A549 (cell line): ENCODE measurements around the gene B3GALNT2. TPM values are rescaled to one million over a fixed set of nuclear protein-coding genes. Genes with fewer than 3 reads are reported as not detected.

ENCODE experiments used
- ATAC-seq, 2 experiments: fragments of 200-7000 bp in 1 of 2; fragments of >200 bp in 1 of 2; cut with Nextera tagmentation in 1 of 2; cut with Tn5 transposase in 1 of 2; 3 replicates each; pipeline versions ENCODE4 v1.8.0 to v1.9.1; 2018 to 2020; ENCODE audit warnings: mild to moderate bottlenecking in 1 of 2, moderate library complexity in 1 of 2
- CTCF ChIA-PET: fragments of 300-600 bp; sonication (Branson Sonifier 250); formaldehyde crosslinking; extraction: SDS; loops from one replicate; lab custom pipeline; 2021; ENCODE audit warnings: antibody characterized with exemption, inconsistent platforms; lab: Yijun Ruan, JAX
- POLR2A ChIA-PET: fragments of 350-600 bp; formaldehyde crosslinking; extraction: SDS; loops from one replicate; lab custom pipeline; 2021; ENCODE audit warnings: antibody characterized with exemption, inconsistent platforms; lab: Yijun Ruan, JAX
- DNase-seq, 2 experiments: peaks; one replicate each; pipeline versions ENCODE4 v3.0.0 to v3.0.0-alpha.2; 2011 to 2016; ENCODE audit warnings: low read depth in 1 of 2, low spot score in 1 of 2
- FAIRE-seq: peaks from 2 replicates; lab custom pipeline; 2011; peaks lifted over from hg19 to GRCh38; lab: Jason Lieb, UNC
- H3K27ac ChIP-seq, 2 experiments: fragments of >200 bp; sonication (Bioruptor Twin); formaldehyde crosslinking; 3 replicates each; pipeline ENCODE4 v1.5.1; 2016 to 2017
- H3K4me1 ChIP-seq: fragments of >200 bp; sonication (Bioruptor Twin); formaldehyde crosslinking; 3 replicates; pipeline ENCODE4 v1.6.1; 2016
- H3K4me2 ChIP-seq: fragments of >200 bp; sonication (Bioruptor Twin); formaldehyde crosslinking; 3 replicates; pipeline ENCODE4 v1.6.1; 2016
- H3K4me3 ChIP-seq: fragments of >200 bp; sonication (Bioruptor Twin); formaldehyde crosslinking; 3 replicates; pipeline ENCODE4 v1.5.1; 2016
- H3K9me3 ChIP-seq: fragments of >200 bp; sonication (Bioruptor Twin); formaldehyde crosslinking; 3 replicates; pipeline ENCODE4 v1.6.1; 2016
- BHLHE40 ChIP-seq: IDR thresholded peaks from 2 replicates; pipeline ENCODE4 v1.6.1; 2012; ENCODE audit warnings: low read depth, low read length, inconsistent platforms
- CBX8 ChIP-seq: fragments of 200-600 bp; sonication (generic); IDR thresholded peaks from 2 replicates; pipeline ENCODE4 v1.6.1; 2016
- CEBPB ChIP-seq, 2 experiments: fragments of >200 bp in 1 of 2; sonication (Bioruptor Twin) in 1 of 2; formaldehyde crosslinking in 1 of 2; IDR thresholded peaks; 2 replicates each; pipeline ENCODE4 v1.6.1; 2012 to 2016
- CTCF ChIP-seq: fragments of >200 bp; sonication (Bioruptor Twin); formaldehyde crosslinking; IDR thresholded peaks from 3 replicates; pipeline ENCODE4 v1.5.1; 2016
- EHMT2 ChIP-seq: fragments of 200-600 bp; sonication (generic); IDR thresholded peaks from 2 replicates; pipeline ENCODE4 v1.6.1; 2016; ENCODE audit warnings: antibody characterized with exemption, low read depth, mild to moderate bottlenecking, moderate library complexity
- ELK1 ChIP-seq: fragments of 150-350 bp; IDR thresholded peaks from 2 replicates; pipeline ENCODE4 v1.6.1; 2014; ENCODE audit warnings: low read depth, mild to moderate bottlenecking, low read length
- EP300 ChIP-seq, 2 experiments: fragments of >200 bp; sonication (Bioruptor Twin); formaldehyde crosslinking; IDR thresholded peaks; 2 replicates in 1 of 2; 3 replicates in 1 of 2; pipeline ENCODE4 v1.6.1; 2016 to 2017
- FOSB ChIP-seq: fragments of 250-450 bp; sonication (Bioruptor Pico); IDR thresholded peaks from 2 replicates; pipeline ENCODE4 v1.5.0; 2020; ENCODE audit warnings: mild to moderate bottlenecking, moderate library complexity
- FOSL2 ChIP-seq, 2 experiments: fragments of 450-650 bp in 1 of 2; fragments of >200 bp in 1 of 2; sonication (Bioruptor Twin) in 1 of 2; formaldehyde crosslinking; IDR thresholded peaks; 2 replicates each; pipeline versions ENCODE4 v1.5.0 to v1.6.1; 2016 to 2020; ENCODE audit warnings: mild to moderate bottlenecking in 1 of 2, moderate library complexity in 1 of 2
- GATA3 ChIP-seq: IDR thresholded peaks from 2 replicates; pipeline ENCODE4 v1.6.1; 2012; ENCODE audit warnings: borderline replicate concordance
- HES2 ChIP-seq: fragments of >200 bp; sonication (Bioruptor Twin); formaldehyde crosslinking; IDR thresholded peaks from 2 replicates; pipeline ENCODE4 v1.6.1; 2016
- HEYL ChIP-seq: fragments of 250-450 bp; sonication (Bioruptor Pico); IDR thresholded peaks from 2 replicates; pipeline ENCODE4 v1.8.0; 2021; ENCODE audit warnings: mild to moderate bottlenecking, moderate library complexity
- HOXB5 ChIP-seq: fragments of 250-450 bp; sonication (Bioruptor Pico); IDR thresholded peaks from 2 replicates; pipeline ENCODE4 v1.5.0; 2020; ENCODE audit warnings: mild to moderate bottlenecking, moderate library complexity
- JUNB ChIP-seq: fragments of >200 bp; sonication (Bioruptor Twin); formaldehyde crosslinking; IDR thresholded peaks from 2 replicates; pipeline ENCODE4 v1.6.1; 2016
- MAFK ChIP-seq: fragments of 450-650 bp; IDR thresholded peaks from 2 replicates; pipeline ENCODE4 v1.6.1; 2014; ENCODE audit not compliant: partially characterized antibody
- MAZ ChIP-seq: fragments of 150-350 bp; IDR thresholded peaks from 2 replicates; pipeline ENCODE4 v1.6.1; 2014; ENCODE audit warnings: antibody characterized with exemption, low read depth, low read length, borderline replicate concordance
- NFE2L2 ChIP-seq: fragments of 150-350 bp; conservative IDR thresholded peaks from 2 replicates; pipeline ENCODE4 v1.6.1; 2014; ENCODE audit warnings: low read length
- NR3C1 ChIP-seq: fragments of >200 bp; sonication (Bioruptor Twin); formaldehyde crosslinking; IDR thresholded peaks from 3 replicates; pipeline ENCODE4 v1.6.1; 2017
- PBX3 ChIP-seq: IDR thresholded peaks from 2 replicates; pipeline ENCODE4 v1.6.1; 2012
- POLR2AphosphoS2 ChIP-seq: conservative IDR thresholded peaks from 2 replicates; pipeline ENCODE4 v1.6.1; 2012; ENCODE audit warnings: low read length, improper control_type of control experiment, inconsistent platforms
- RAD21 ChIP-seq, 2 experiments: fragments of >200 bp in 1 of 2; sonication (Bioruptor Twin) in 1 of 2; formaldehyde crosslinking in 1 of 2; IDR thresholded peaks in 1 of 2; conservative IDR thresholded peaks in 1 of 2; 2 replicates in 1 of 2; 3 replicates in 1 of 2; pipeline ENCODE4 v1.6.1; 2012 to 2018; ENCODE audit warnings: inconsistent platforms in 1 of 2
- SMC3 ChIP-seq: fragments of >200 bp; sonication (Bioruptor Twin); formaldehyde crosslinking; IDR thresholded peaks from 3 replicates; pipeline ENCODE4 v1.6.1; 2018; ENCODE audit warnings: inconsistent platforms
- SREBF2 ChIP-seq: fragments of 450-650 bp; IDR thresholded peaks from 2 replicates; pipeline ENCODE4 v1.6.1; 2014; ENCODE audit warnings: mild to moderate bottlenecking, moderate library complexity
- TP53 ChIP-seq: fragments of 250-450 bp; sonication (Bioruptor Pico); IDR thresholded peaks from 2 replicates; pipeline ENCODE4 v1.5.0; 2021; ENCODE audit warnings: mild to moderate bottlenecking, moderate library complexity
- USF2 ChIP-seq: fragments of 450-650 bp; IDR thresholded peaks from 2 replicates; pipeline ENCODE4 v1.6.1; 2014; ENCODE audit warnings: antibody characterized with exemption
- ZNF302 ChIP-seq: fragments of 250-450 bp; sonication (Bioruptor Pico); IDR thresholded peaks from 2 replicates; pipeline ENCODE4 v1.9.0; 2021; ENCODE audit warnings: inconsistent platforms, mild to moderate bottlenecking, moderate library complexity
- WGBS: methylation state at CpG from one replicate; pipeline ENCODE4 v1.1.6; 2017; ENCODE audit errors: missing lambda C conversion rate; 5-methylcytosine and 5-hydroxymethylcytosine counted together
- polyA plus RNA-seq, 4 experiments: library from polyadenylated mRNA; depleted of rRNA in 3 of 4; stranded (reverse); fragments of >200 nt; fragmentation: RNase III in 1 of 4; extraction: RNeasy Plus Mini Kit Qiagen cat#74134 plus additional on column Dnase treatment in 1 of 4; gene quantifications; 2 replicates in 3 of 4; 3 replicates in 1 of 4; pipeline ENCODE4 v1.2.3, GENCODE V29; 2011 to 2017

B3GALNT2 gene
- polyA plus RNA-seq, 2 of the 4 experiments (the other 2 are of a cell fraction) = 17.3 to 39.6 TPM

GRCh38 chr1:235404190-235404589 is 100.1 kb downstream of the B3GALNT2 start:
- Histone ChIP-seq H3K4me3 (no peak overlapping the region), H3K9me3 (no peaks in the 10 kb centered on the region), H3K4me1 (peaks cover 90% of the 10 kb centered on the region), H3K4me2 (peak overlapping the region; percentile 66), H3K27ac (peak overlapping the region; percentile 83 to 85)
- CTCF ChIA-PET = interaction anchor here (1.2 to 4.8 kb wide), 3 partner anchors 12 to 151 kb away, joined by 3 to 39 read pairs (median 4); no protein-coding TSS in a partner anchor
- 3% methylated on average over 5 of the region's 5 CpGs for WGBS
- peak; percentile 83 to 90 for ATAC-seq
- TF ChIP-seq POLR2AphosphoS2 (no peak), BHLHE40 (no peak), EP300 (IDR thresholded peaks at IDR 0.05) (peak in 1 of 2 experiments; percentile 20; a peak in 1 of 5 replicates), HOXB5 (CRISPR knock-in tag) (peak; percentile 62), GATA3 (0 out of 2 replicates have a peak, but pooled peaks have one; percentile 29), EHMT2 (no peak), ZNF302 (peak; percentile 22; the same call in 1 of the 2 replicates), FOSL2 (IDR thresholded peaks at IDR 0.05) (no peak), FOSL2 (CRISPR knock-in tag; IDR thresholded peaks at IDR 0.05) (peak; percentile 70), JUNB (peak; percentile 25; the same call in 1 of the 2 replicates), USF2 (no peak), MAFK (peak; percentile 20), CBX8 (no peak), SMC3 (no peak), NFE2L2 (no peak), MAZ (no peak)
- peak in 1 of 2 experiments; percentile 90 for DNase-seq
- POLR2A ChIA-PET = interaction anchor here (0.6 to 1.3 kb wide), 2 partner anchors 37 to 76 kb away, joined by 3 to 5 read pairs; partner anchors contain the start of genes ARID4B, GGPS1 and TBCE
- FAIRE-seq = no peak

GRCh38 chr1:235403593-235403992 is 100.7 kb downstream of the B3GALNT2 start:
- FAIRE-seq (no peak), DNase-seq (peak in 1 of 2 experiments; percentile 23), ATAC-seq (peak; percentile 35 to 44; a peak in 3 of 6 replicates)
- TF ChIP-seq FOSB (CRISPR knock-in tag) = no peak
- no peak for TF ChIP-seq FOSL2 (IDR thresholded peaks at IDR 0.05)
- TF ChIP-seq FOSL2 (CRISPR knock-in tag; IDR thresholded peaks at IDR 0.05) = peak; percentile 12; the same call in 1 of the 2 replicates
- 0 out of 4 replicates have a peak, but pooled peaks of 1 of the 2 experiments have one; percentile 18 for TF ChIP-seq CEBPB (IDR thresholded peaks at IDR 0.05)
- no peak for TF ChIP-seq TP53 (CRISPR knock-in tag)
- ChIA-PET POLR2A (interaction anchor here (1.3 kb wide), 1 partner anchor 36 kb away, joined by 5 read pairs; the partner anchor contains the start of gene TBCE), CTCF (interaction anchor here (1.2 to 4.8 kb wide), 3 partner anchors 12 to 150 kb away, joined by 3 to 39 read pairs (median 4); no protein-coding TSS in a partner anchor)
- Histone ChIP-seq H3K4me1 (peaks cover 90% of the 10 kb centered on the region), H3K4me3 (no peak overlapping the region), H3K4me2 (peak overlapping the region; percentile 66), H3K9me3 (no peaks in the 10 kb centered on the region), H3K27ac (peak overlapping the region; percentile 83 to 85)
- 62% methylated on average over 1 of the region's 1 CpG for WGBS

GRCh38 chr1:235402457-235403200 is 101.6 kb downstream of the B3GALNT2 start:
- peak overlapping the region; percentile 66 for H3K4me2 ChIP-seq
- no peak for FAIRE-seq
- H3K4me3 ChIP-seq = no peak overlapping the region
- 5% methylated on average over 7 of the region's 7 CpGs for WGBS
- POLR2A ChIA-PET = no interaction called here
- peaks cover 90% of the 10 kb centered on the region for H3K4me1 ChIP-seq
- peak overlapping the region; percentile 83 to 85 for H3K27ac ChIP-seq
- ATAC-seq = peak; percentile 49 to 69; a peak in 4 of 6 replicates
- no peaks in the 10 kb centered on the region for H3K9me3 ChIP-seq
- CTCF ChIA-PET = interaction anchor here (0.6 to 4.8 kb wide), 3 partner anchors 10 to 33 kb away, joined by 3 to 39 read pairs (median 3); no protein-coding TSS in a partner anchor
- peak in 1 of 2 experiments; percentile 83 for DNase-seq
- TF ChIP-seq RAD21 (conservative IDR thresholded peaks at IDR 0.05 in 1 of 2, IDR thresholded peaks at IDR 0.05 in 1 of 2) = 0 out of 5 replicates have a peak, but pooled peaks of 1 of the 2 experiments have one; percentile 19
- TF ChIP-seq ELK1 = no peak
- TF ChIP-seq HOXB5 (CRISPR knock-in tag) = 0 out of 2 replicates have a peak, but pooled peaks have one; percentile 41
- TF ChIP-seq NR3C1 = no peak
- TF ChIP-seq EP300 (IDR thresholded peaks at IDR 0.05) = peak in 1 of 2 experiments; percentile 56; a peak in 2 of 5 replicates
- no peak for TF ChIP-seq SREBF2
- TF ChIP-seq CTCF = no peak
- TF ChIP-seq PBX3 = no peak
- no peak for TF ChIP-seq HEYL
- peak; percentile 29; the same call in 1 of the 3 replicates for TF ChIP-seq SMC3
- no peak for TF ChIP-seq MAFK
- TF ChIP-seq HES2 = no peak
- TF ChIP-seq TP53 (CRISPR knock-in tag) = no peak
- TF ChIP-seq BHLHE40 = no peak
